ENCODE data around the gene GATAD2A.

The GATAD2A gene

DNA sequence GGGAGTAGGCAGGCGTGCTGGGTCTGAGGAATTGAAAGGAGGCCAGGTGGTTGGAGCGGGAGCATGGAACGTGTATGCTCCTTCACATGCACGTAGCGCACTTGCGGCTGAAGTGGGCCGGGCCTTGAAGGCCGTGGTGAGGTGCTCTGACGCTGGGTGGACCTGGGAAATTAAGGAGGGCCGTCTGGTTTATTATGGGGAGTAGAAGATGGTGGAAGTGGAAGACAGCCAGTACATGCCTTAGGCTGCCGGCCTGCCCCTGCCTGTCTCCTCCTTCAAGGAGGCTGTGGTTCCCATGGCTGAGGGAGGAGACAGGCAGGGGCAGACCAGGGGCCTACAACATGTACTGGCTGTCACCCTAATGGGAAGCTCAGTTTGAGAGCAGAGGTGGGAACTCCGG, 23.9 kb downstream of the GATAD2A start:
- H3K4me1 ChIP-seq (ENCODE audit: insufficient read depth, insufficient read length): peaks cover 13% of the 10 kb centered on the region

DNA sequence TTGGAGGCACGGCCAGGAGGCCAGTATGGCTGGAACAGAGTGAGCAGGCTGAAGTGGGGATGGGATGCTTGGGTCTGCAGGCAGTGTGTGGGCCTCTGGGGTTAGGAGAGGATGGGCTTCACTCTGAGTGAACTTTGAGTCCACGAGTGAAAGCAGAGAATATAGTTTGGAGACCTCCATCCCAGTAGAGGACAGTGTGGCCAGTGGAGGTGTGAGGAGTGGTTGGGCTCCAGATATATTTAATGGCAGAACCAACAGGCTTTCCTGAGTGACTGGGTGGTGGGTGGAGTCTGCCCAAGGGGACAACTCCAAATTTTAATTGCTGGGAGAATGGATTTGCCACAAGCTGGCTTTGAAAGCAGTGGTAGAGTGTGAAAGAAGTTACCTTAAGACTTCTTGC, 27.3 kb downstream of the GATAD2A start:
- no peak for TF ChIP-seq YY1 (IDR thresholded peaks at IDR 0.05; ENCODE audit: insufficient read depth, insufficient read length)
- TF ChIP-seq ZNF274 (IDR thresholded peaks at IDR 0.05; ENCODE audit: low read depth, low read length): no peak
- TF ChIP-seq SUZ12 (IDR thresholded peaks at IDR 0.05; ENCODE audit: extremely low read depth, insufficient read depth, insufficient read length): no peak
- no peaks in the 10 kb centered on the region for H3K27me3 ChIP-seq (ENCODE audit: insufficient read depth, insufficient read length)
- H3K36me3 ChIP-seq (ENCODE audit: insufficient read depth, insufficient read length, low read length): peaks cover 53% of the 10 kb centered on the region
- no peak for DNase-seq (ENCODE audit: low read depth, low spot score)
- peaks cover 11% of the 10 kb centered on the region for H3K4me1 ChIP-seq (ENCODE audit: insufficient read depth, insufficient read length)
- no peak overlapping the region for H3K9ac ChIP-seq (ENCODE audit: insufficient read length, low read depth)
- H3K4me3 ChIP-seq (ENCODE audit: insufficient read length, low read depth): no peak overlapping the region
- no peaks in the 10 kb centered on the region for H3K9me3 ChIP-seq (ENCODE audit: insufficient read depth, low read length)

More for the DNA sequence above, 23.9 kb downstream of the GATAD2A start:
- Histone ChIP-seq H3K9me3 (ENCODE audit: insufficient read depth, low read length) (no peaks in the 10 kb centered on the region), H3K9ac (ENCODE audit: insufficient read length, low read depth) (no peak overlapping the region), H3K27me3 (ENCODE audit: insufficient read depth, insufficient read length) (no peaks in the 10 kb centered on the region), H3K36me3 (ENCODE audit: insufficient read depth, insufficient read length, low read length) (peaks cover 38% of the 10 kb centered on the region), H3K4me3 (ENCODE audit: insufficient read length, low read depth) (no peak overlapping the region)
- TF ChIP-seq YY1 (IDR thresholded peaks at IDR 0.05; ENCODE audit: insufficient read depth, insufficient read length) (no peak), ZNF274 (IDR thresholded peaks at IDR 0.05; ENCODE audit: low read depth, low read length) (no peak), SUZ12 (IDR thresholded peaks at IDR 0.05; ENCODE audit: extremely low read depth, insufficient read depth, insufficient read length) (no peak)
- no peak for DNase-seq (ENCODE audit: low read depth, low spot score)

DNA sequence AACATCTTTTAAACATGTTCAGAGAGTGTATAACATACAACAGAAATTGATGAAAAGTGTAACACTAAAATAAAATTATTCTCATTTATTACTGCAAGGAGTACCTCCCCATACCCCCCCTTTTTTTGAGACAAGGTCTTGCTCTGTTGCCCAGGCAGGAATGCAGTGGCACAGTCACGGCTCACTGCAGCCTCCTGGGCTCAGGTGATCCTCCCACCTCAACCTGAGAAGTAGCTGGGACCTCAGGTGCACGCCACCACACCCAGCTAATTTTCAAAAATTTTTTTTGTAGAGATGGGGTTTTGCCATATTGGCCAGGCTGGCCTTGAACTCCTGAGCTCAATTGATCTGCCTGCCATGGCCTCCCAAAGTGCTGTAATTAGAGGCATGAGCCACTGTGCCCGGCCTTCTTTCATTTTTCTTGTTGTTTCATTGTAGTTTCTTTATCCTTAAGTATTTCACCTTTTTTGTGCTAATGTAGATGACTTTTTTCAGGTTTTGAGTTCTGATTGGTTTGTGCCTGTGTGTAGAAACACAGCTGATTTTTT, 28.3 kb downstream of the GATAD2A start:
- no peaks in the 10 kb centered on the region for H3K9me3 ChIP-seq (ENCODE audit: insufficient read depth, low read length)
- peaks cover 50% of the 10 kb centered on the region for H3K36me3 ChIP-seq (ENCODE audit: insufficient read depth, insufficient read length, low read length)
- no peak overlapping the region for H3K4me3 ChIP-seq (ENCODE audit: insufficient read length, low read depth)
- peaks cover 8% of the 10 kb centered on the region for H3K4me1 ChIP-seq (ENCODE audit: insufficient read depth, insufficient read length)
- no peaks in the 10 kb centered on the region for H3K27me3 ChIP-seq (ENCODE audit: insufficient read depth, insufficient read length)
- no peak for DNase-seq (ENCODE audit: low read depth, low spot score)
- no peak overlapping the region for H3K9ac ChIP-seq (ENCODE audit: insufficient read length, low read depth)
- TF ChIP-seq YY1 (IDR thresholded peaks at IDR 0.05; ENCODE audit: insufficient read depth, insufficient read length): no peak
- no peak for TF ChIP-seq SUZ12 (IDR thresholded peaks at IDR 0.05; ENCODE audit: extremely low read depth, insufficient read depth, insufficient read length)
- no peak for TF ChIP-seq ZNF274 (IDR thresholded peaks at IDR 0.05; ENCODE audit: low read depth, low read length)

DNA sequence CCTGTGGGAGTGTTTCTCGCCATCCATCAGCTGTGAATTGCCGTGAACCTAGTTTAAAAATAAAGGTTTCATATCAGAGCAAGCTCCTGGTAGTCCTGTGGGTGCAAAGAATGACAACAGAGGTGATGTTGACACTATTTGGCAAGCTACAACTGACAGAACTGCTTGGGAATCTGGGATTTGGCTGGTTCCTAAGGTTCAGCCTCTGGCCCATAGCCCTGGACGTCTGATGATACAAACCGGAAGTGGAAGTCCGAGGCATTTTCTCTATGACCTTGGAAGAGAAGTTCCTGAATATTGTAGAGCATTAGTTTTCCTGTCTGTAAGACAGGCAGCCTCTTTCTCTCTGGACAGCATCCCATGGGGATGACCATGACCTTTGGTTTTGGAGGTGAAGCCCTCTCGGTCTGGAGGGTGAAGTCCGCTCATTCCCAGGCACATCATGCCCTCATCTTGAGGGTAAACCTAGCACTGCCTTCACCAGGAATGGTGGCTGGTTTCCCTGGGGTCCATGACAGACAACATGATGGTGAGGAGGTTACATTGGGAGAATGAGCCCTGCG, 29.1 kb downstream of the GATAD2A start:
- H3K27me3 ChIP-seq (ENCODE audit: insufficient read depth, insufficient read length): no peaks in the 10 kb centered on the region
- H3K9me3 ChIP-seq (ENCODE audit: insufficient read depth, low read length): no peaks in the 10 kb centered on the region
- DNase-seq (ENCODE audit: low read depth, low spot score): no peak
- H3K4me3 ChIP-seq (ENCODE audit: insufficient read length, low read depth): no peak overlapping the region
- H3K36me3 ChIP-seq (ENCODE audit: insufficient read depth, insufficient read length, low read length): peaks cover 47% of the 10 kb centered on the region
- no peak for TF ChIP-seq SUZ12 (IDR thresholded peaks at IDR 0.05; ENCODE audit: extremely low read depth, insufficient read depth, insufficient read length)
- no peak for TF ChIP-seq YY1 (IDR thresholded peaks at IDR 0.05; ENCODE audit: insufficient read depth, insufficient read length)
- no peak for TF ChIP-seq ZNF274 (IDR thresholded peaks at IDR 0.05; ENCODE audit: low read depth, low read length)
- H3K9ac ChIP-seq (ENCODE audit: insufficient read length, low read depth): no peak overlapping the region
- peaks cover 8% of the 10 kb centered on the region for H3K4me1 ChIP-seq (ENCODE audit: insufficient read depth, insufficient read length)

DNA sequence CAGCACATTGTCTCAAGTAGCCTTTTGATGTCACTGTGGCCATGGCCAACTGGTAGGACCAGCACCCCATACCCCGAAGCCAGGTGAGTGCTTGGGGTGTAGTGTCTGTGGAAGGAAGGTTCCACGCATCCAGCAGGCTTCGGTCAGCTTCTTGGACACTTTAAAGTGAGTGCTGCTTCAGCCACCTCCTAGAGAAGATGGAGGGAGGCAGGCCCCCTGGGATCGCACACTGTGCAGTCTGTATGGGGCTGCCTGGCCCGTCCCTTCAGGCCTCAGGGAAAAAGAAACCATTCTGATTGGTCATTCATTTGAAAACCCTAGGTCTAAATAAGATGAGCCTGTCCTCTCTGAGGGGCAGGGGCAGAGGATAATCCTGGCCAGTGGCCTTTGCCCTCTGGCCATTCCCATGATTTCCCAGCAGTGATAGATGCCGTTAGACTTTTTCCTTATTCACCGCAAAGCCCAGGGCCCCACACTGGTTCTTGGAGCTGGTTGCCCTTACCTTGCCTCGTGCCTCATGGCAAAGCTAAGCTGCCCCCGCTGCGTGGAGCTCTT, 30.7 kb downstream of the GATAD2A start:
- DNase-seq (ENCODE audit: low read depth, low spot score): no peak
- Histone ChIP-seq H3K4me3 (ENCODE audit: insufficient read length, low read depth) (no peak overlapping the region), H3K9me3 (ENCODE audit: insufficient read depth, low read length) (no peaks in the 10 kb centered on the region), H3K27me3 (ENCODE audit: insufficient read depth, insufficient read length) (no peaks in the 10 kb centered on the region), H3K36me3 (ENCODE audit: insufficient read depth, insufficient read length, low read length) (peaks cover 38% of the 10 kb centered on the region), H3K4me1 (ENCODE audit: insufficient read depth, insufficient read length) (peaks cover 8% of the 10 kb centered on the region), H3K9ac (ENCODE audit: insufficient read length, low read depth) (no peak overlapping the region)
- TF ChIP-seq YY1 (IDR thresholded peaks at IDR 0.05; ENCODE audit: insufficient read depth, insufficient read length) (no peak), SUZ12 (IDR thresholded peaks at IDR 0.05; ENCODE audit: extremely low read depth, insufficient read depth, insufficient read length) (no peak), ZNF274 (IDR thresholded peaks at IDR 0.05; ENCODE audit: low read depth, low read length) (no peak)

DNA sequence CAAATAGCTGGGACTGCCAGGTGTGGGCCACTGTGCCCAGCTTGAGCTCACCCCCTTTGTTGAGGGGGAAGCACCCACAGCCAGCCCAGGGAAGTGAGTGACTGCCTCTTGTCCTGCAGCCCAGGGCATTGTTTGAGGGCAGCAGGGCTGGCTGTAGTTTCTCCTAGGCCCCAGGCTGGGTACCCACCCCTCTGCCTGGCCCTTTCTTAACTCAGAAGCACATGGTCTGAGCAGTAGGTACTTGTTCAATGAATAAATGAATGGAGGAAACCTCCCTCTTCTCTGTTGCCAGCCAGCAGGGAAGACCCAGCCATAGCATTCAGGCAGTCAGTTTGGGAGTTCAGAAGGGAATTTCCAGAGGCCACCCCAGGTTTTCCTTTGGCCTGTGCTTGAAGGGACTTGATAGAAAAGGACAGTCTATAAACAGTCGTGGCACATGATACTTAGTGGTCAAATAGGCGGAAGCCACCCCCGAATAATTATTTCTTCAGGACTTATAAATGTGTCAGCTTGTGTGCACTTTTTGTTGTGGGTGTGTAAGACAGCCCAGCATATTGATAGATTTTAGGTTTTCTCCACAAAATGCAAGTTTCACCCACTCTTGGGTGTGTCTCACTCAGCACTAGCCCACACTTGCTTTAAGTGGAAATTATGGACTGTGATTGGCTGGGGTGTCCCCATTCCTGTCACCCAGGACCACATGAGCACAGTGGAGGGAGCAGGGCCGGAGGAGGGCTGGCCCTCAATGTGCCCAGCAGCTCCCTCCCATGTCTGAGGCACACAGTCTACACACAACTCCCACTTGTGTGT, 33.1 kb downstream of the GATAD2A start:
- DNase-seq (ENCODE audit: low read depth, low spot score): no peak

DNA sequence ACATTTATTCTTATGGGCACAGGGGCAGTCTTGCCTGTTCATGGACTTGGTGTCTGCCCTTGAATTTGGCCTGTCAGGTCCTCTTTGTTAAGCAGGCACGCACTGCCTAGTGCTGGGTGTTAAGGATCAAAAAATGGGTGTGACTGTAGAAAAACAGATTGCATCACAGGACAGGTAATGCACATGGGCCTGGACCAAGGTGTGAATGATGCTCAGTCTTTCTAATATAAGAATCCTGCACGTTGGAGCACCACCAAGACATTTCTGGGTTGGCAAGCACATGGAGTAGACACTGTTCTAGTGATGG, 33.7 kb downstream of the GATAD2A start:
- Histone ChIP-seq H3K4me1 (ENCODE audit: insufficient read depth, insufficient read length) (peaks cover 8% of the 10 kb centered on the region), H3K4me3 (ENCODE audit: insufficient read length, low read depth) (no peak overlapping the region), H3K9ac (ENCODE audit: insufficient read length, low read depth) (no peak overlapping the region), H3K27me3 (ENCODE audit: insufficient read depth, insufficient read length) (no peaks in the 10 kb centered on the region), H3K36me3 (ENCODE audit: insufficient read depth, insufficient read length, low read length) (peaks cover 46% of the 10 kb centered on the region), H3K9me3 (ENCODE audit: insufficient read depth, low read length) (no peaks in the 10 kb centered on the region)
- DNase-seq (ENCODE audit: low read depth, low spot score): no peak
- TF ChIP-seq SUZ12 (IDR thresholded peaks at IDR 0.05; ENCODE audit: extremely low read depth, insufficient read depth, insufficient read length) (no peak), YY1 (IDR thresholded peaks at IDR 0.05; ENCODE audit: insufficient read depth, insufficient read length) (no peak), ZNF274 (IDR thresholded peaks at IDR 0.05; ENCODE audit: low read depth, low read length) (no peak)

More for the DNA sequence above, 33.1 kb downstream of the GATAD2A start:
- Histone ChIP-seq H3K36me3 (ENCODE audit: insufficient read depth, insufficient read length, low read length) (peaks cover 40% of the 10 kb centered on the region), H3K27me3 (ENCODE audit: insufficient read depth, insufficient read length) (no peaks in the 10 kb centered on the region), H3K4me1 (ENCODE audit: insufficient read depth, insufficient read length) (peaks cover 8% of the 10 kb centered on the region), H3K4me3 (ENCODE audit: insufficient read length, low read depth) (no peak overlapping the region), H3K9ac (ENCODE audit: insufficient read length, low read depth) (no peak overlapping the region), H3K9me3 (ENCODE audit: insufficient read depth, low read length) (no peaks in the 10 kb centered on the region)
- TF ChIP-seq ZNF274 (IDR thresholded peaks at IDR 0.05; ENCODE audit: low read depth, low read length): no peak
- no peak for TF ChIP-seq SUZ12 (IDR thresholded peaks at IDR 0.05; ENCODE audit: extremely low read depth, insufficient read depth, insufficient read length)
- TF ChIP-seq YY1 (IDR thresholded peaks at IDR 0.05; ENCODE audit: insufficient read depth, insufficient read length): no peak

Data from NT2/D1 (cell line).